Islet precursor cell (in vitro differentiated cells): ENCODE measurements around the gene C5orf46.
A peak's percentile ranks its signal among the peaks of the same experiment; 100 is the strongest.

ENCODE experiments used
- DNase-seq: peaks from one replicate; pipeline ENCODE4 v3.0.0-alpha.2; 2018

C5orf46 gene

DNA sequence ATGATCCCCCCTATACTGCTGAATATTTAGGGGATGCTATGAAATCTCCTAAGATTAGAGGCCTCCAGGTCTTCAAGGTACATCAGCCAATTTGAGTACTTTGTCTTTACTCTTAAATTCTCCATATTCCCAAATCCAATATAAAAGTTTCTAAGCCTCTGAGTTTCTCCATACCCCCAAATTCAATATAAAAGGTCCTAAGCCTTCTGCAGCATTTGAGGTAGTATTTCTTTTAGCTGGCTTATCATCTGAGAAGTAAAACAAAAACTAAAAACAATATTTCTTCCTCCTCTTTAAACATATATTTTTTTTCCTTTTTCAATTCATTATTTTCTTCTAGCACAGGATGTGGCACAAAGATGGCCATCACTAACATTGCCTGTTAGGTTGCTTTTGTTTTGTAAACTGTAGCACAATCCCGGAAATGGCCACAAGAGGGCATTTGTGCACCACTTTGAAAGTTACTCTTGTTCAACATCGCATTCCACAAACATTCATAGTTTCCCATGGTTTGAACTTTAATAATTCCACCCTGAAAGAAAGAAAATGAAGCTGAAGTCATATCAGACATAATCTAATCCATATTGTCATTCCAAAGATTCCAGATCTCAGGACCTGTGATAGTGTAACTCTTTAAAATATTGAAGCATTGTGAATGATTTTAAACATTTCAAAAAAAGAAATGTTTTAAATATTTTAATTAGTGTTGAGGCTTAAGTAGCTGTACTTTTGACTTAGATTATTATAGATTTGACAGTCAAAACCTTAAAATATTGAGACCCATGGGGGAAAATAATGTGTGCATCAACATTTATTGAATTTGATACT, 48.8 kb downstream of the C5orf46 start:
- DNase-seq, result peak; percentile 73

DNA sequence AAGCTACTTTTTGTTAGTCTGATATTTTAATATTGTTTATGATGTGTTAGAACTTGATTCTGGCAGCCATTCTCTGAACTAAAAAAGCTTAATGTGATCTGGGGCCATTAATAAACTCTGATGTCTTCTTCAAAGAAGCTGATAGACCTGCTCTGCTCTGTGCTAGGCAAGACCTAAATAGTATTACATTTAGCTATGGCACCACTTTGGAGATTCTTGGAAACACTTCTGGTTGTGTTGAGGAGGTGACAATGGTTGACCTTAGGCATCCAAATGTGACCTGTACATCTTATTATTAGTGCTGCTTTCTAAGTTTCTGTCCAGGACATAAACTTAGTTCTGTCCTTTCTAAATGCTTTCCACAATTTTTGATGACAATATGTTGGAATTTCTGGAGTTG, 49.5 kb downstream of the C5orf46 start:
- DNase-seq, result no peak

DNA sequence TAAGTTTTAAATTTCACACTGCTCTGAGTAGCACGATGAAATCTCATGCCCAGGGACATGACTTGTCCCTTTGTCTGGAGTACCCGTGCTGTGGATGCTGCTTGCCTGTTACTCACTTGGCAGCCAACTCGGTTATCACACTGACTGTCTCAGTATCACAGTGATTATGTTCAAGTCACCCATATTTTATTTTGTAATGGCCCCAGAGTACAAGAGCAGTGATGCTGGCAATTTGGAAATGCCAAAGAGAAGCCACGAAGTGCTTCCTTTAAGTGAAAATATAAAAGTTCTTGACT, 50.6 kb downstream of the C5orf46 start:
- DNase-seq, result no peak

DNA sequence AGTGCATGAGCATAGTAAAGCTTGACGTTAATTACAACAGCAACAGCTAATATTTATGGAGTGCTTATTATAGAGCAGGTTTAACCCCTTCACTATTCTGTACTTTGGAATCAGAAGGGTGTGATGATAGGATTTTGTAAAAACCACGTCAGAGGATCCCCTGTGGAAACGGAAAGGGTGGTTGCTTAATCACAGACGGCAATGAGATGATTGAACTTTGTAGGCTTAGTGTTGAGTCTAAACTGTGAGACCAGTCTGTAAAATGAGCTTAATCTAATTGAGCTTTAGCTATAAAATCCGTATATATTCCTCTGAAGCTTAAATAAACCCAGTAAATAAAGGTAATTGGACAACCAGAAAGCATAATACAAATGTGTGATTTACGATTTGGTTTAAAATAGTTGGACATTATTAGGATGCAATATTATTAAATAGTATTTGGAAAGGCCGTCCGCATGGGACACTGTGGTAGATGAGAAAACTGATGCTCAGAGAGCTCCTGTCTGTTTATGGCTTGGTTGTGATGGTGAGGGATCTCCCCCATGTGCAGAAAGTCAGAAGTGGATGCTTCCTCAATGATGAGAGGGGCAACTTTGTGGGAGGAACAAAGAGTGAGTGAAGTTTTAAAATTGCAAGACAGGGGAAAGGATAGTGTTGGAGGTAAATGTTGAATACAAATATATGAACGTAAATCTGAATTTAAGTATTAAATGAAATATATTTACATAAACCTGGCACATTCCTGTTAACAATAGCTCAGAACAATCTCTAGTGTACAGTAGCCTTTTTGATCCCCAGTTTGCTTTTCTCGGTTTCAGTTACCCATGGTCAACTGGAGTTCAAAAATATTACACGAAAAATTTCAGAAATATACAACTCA, 51.2 kb downstream of the C5orf46 start:
- no peak for DNase-seq

- DNase-seq, result no peak
Observed at GRCh38 chr5:147854331-147854730, 52.0 kb downstream of the C5orf46 start.

GRCh38 chr5:147853372-147853987, 52.9 kb downstream of the C5orf46 start:
- DNase-seq, result no peak

GRCh38 chr5:147852365-147852764, 54.0 kb downstream of the C5orf46 start:
- no peak for DNase-seq

DNA sequence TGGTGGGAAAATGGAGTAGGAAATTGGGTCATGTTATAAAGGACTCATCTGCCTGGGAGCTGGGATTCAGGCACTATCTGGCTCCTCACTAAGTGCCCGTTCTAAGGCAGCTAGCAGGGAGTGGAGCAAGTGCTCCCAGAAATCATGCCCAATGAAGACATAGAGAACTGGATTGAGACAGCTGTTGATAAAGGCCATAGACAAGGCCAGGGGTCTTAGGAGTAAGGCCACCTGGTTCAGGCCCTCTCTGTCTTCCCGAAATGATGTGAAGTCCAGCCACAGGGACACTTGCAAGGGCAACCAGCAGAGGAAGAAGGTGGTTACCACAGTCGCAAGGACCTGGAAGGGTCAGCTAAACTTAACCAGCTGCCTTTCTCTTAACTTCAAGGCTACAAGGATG, 54.8 kb downstream of the C5orf46 start:
- no peak for DNase-seq

DNA sequence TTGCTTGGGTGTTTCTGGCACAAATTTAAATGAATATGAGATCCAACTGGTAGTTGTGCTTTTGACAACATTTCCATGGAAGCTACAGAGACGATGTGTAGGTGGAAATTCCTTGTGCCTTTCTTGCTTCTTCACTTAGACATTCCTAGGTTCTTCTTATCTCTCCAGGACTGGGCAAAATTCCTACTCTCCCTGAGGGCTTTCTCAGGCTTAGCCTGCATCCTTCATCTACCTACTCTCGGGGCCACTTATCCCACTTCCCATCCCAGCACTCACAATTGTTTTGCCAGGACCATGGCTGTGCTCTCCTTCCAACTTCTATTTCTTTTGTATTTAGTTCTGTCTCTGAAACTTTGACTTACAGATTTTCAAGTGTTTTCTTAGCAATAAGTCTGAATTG, 57.1 kb downstream of the C5orf46 start:
- peak; percentile 81 for DNase-seq

DNA sequence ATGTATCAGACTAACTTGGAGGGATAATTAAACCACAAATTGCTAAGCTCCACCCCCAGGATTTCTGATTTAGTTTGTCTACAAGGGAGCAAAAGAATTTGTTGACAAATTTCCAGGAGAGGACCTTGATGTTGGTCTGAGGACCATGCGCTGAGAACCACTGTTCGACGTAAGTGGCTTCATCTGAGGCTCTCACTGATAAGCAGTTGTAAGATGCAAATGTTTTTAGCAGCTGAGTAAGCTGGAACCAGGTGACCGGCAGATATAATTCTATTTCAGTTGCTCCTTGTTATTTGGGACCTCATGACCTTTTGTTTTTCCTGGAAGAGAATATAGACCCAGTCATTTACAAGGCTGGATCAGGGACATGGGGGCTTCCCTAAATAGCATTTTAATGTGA, 60.7 kb downstream of the C5orf46 start:
- no peak for DNase-seq

- DNase-seq, result no peak
Observed at GRCh38 chr5:147844846-147845245, 61.5 kb downstream of the C5orf46 start.

GRCh38 chr5:147842869-147843268, 63.5 kb downstream of the C5orf46 start:
- no peak for DNase-seq
